ENCODE data around the gene IGDCC3. TPM values are rescaled to one million over a fixed set of nuclear protein-coding genes. Genes with fewer than 3 reads are reported as not detected.
"Not testable (repeated sequence)": the region's sequence is repeated elsewhere in the genome, so short reads cannot be mapped to it uniquely, and the experiment has no call there.

The IGDCC3 gene
- total RNA-seq, 1 experiment from 2014 or later, result 38.3 TPM

DNA sequence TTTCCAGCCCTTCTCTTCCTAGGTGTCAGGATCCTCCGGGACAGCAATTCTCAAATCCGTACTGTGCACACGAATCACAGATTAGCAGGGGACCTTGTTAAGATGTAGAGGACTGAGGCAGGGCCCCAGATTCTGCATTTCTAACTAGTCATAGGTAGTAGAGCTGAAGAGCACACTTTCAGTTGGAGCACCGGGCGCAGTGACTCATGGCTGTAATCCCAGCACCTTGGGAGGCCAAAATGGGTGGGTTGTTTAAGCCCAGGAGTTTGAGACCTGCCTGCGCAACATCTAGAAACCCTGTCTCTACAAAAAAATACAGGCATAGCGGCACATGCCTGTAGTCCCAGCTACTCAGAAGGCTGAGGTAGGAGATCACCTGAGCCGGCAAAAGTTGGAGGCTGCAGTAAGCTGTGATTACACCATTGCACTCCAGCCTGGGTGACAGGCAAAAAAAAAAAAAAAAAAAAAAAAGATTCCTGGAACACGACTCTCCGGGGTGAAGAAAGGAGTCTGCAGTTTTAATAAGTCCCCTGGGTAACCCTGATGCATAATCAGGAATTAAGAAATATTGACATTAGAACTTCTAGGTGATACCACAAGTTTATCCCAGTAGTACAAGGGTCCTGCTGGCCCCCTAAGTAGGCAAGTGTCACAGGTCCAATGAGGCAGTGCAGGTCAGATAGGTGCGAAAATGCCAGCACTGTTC lies 21.4 kb upstream of the IGDCC3 start:
- no peak for DNase-seq
- peaks cover 30% of the 10 kb centered on the region; the same call in 1 of the 2 replicates for H3K27me3 ChIP-seq (ENCODE audit: control insufficient read depth, insufficient read depth, low read length)
- H3K4me3 ChIP-seq (ENCODE audit: insufficient read depth, low read depth, low read length), result no peak overlapping the region
- no peaks in the 10 kb centered on the region for H3K36me3 ChIP-seq (replicated peaks; ENCODE audit: control insufficient read depth, insufficient read depth, low read length)

DNA sequence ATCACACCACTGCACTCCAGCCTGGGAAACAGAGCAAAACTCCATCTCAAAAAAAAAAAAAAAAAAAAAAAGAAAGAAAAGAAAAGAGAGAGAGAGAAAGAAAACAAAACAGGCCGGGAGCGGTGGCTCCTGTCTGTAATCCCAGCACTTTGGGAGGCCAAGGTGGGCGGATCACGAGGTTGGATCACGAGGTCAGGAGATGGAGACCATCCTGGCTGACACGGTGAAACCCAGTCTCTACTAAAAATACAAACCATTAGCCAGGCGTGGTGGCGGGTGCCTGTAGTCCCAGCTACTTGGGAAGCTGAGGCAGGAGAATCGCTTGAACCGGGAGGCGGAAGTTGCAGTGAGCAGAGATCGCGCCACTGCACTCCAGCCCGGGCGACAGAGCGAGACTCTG lies 20.7 kb upstream of the IGDCC3 start:
- not testable (repeated sequence) for H3K36me3 ChIP-seq (replicated peaks; ENCODE audit: control insufficient read depth, insufficient read depth, low read length); H3K4me3 ChIP-seq (ENCODE audit: insufficient read depth, low read depth, low read length); DNase-seq
- H3K27me3 ChIP-seq (ENCODE audit: control insufficient read depth, insufficient read depth, low read length), result peaks cover 30% of the 10 kb centered on the region; the same call in 1 of the 2 replicates

DNA sequence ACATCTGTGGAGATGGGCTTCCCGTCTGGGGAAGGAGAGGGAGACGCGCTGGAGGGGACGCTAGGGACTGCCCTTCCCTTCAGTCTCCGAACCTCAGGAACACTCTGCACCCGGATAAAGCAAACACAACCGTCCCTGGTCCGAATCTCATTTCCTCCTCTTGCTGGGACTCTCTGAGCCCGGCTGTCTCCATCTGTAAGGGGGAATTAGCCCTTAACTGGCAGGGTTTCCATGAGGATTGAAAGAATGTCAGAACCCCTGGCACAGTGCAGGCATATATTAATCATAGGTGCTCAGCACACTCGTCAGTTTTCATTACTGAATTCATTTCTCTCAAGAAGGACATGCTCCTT lies 19.1 kb upstream of the IGDCC3 start:
- H3K27me3 ChIP-seq (ENCODE audit: control insufficient read depth, insufficient read depth, low read length), result peaks cover 30% of the 10 kb centered on the region; the same call in 1 of the 2 replicates
- no peaks in the 10 kb centered on the region; the same call in 1 of the 2 replicates for H3K36me3 ChIP-seq (replicated peaks; ENCODE audit: control insufficient read depth, insufficient read depth, low read length)
- no peak for DNase-seq
- peak overlapping the region; percentile 26; the same call in 1 of the 2 replicates for H3K4me3 ChIP-seq (ENCODE audit: insufficient read depth, low read depth, low read length)

DNA sequence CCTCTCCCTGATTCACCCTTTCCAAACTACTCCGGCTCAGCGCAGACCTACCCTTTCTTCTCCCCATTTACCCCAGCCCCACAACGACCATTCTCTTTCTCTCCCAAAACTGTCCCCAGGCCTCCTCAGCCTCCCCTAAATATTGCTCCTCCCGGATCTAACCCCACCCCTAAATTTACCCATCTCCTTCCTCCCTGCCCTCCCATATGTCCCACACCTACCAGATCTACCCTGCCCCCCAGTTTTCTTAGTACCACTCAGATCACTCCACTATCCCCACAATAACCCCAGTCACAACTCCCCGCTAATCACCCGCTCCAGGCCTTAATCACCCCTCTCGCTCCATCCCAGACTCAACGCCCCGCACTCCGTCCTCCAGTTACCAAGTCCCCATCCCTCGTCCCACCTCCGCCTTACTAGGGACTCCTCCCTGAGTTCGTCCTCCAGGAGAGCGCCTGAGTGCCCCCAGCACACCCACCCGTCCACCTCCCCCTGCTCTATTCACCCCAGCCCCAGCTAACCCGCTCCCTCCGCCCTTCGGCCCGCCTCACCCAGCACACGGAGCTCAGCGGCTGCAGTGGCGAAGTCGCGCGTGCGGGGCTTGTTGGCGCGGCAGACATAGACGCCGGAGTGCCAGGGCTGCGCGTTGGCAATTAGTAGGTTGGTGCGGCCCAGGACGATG lies 18.6 kb upstream of the IGDCC3 start:
- Histone ChIP-seq H3K4me3 (ENCODE audit: insufficient read depth, low read depth, low read length) (peak overlapping the region; percentile 26; the same call in 1 of the 2 replicates), H3K27me3 (ENCODE audit: control insufficient read depth, insufficient read depth, low read length) (peaks cover 30% of the 10 kb centered on the region; the same call in 1 of the 2 replicates), H3K36me3 (replicated peaks; ENCODE audit: control insufficient read depth, insufficient read depth, low read length) (no peaks in the 10 kb centered on the region; the same call in 1 of the 2 replicates)
- peak; percentile 74 for DNase-seq

GRCh38 chr15:65395567-65396202 lies 17.9 kb upstream of the IGDCC3 start:
- H3K4me3 ChIP-seq (ENCODE audit: insufficient read depth, low read depth, low read length), result peak overlapping the region; percentile 20; the same call in 1 of the 2 replicates
- peak; percentile 79 for DNase-seq
- peaks cover 30% of the 10 kb centered on the region; the same call in 1 of the 2 replicates for H3K27me3 ChIP-seq (ENCODE audit: control insufficient read depth, insufficient read depth, low read length)
- no peaks in the 10 kb centered on the region; the same call in 1 of the 2 replicates for H3K36me3 ChIP-seq (replicated peaks; ENCODE audit: control insufficient read depth, insufficient read depth, low read length)

DNA sequence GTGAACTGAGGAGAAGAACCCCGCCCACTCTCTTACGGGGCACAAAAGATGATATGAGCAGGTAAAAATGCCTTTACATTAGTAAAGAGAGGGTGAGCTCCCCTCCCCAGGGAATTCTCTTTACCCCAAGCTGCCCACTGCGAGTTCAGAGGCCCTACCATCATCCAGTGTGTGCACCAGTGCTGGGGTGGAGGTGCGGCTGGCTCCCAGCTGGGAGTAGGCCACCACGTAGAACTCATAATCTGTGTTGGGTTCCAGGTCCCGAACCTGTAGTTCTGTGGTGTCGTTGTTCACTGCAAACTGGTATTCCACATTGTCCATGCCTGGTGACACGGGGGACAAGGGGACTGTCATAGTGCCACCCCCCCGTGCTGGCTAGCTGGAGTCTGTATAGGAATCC lies 17.1 kb upstream of the IGDCC3 start:
- no peak overlapping the region for H3K4me3 ChIP-seq (ENCODE audit: insufficient read depth, low read depth, low read length)
- H3K36me3 ChIP-seq (replicated peaks; ENCODE audit: control insufficient read depth, insufficient read depth, low read length), result no peaks in the 10 kb centered on the region; the same call in none of the 2 replicates
- H3K27me3 ChIP-seq (ENCODE audit: control insufficient read depth, insufficient read depth, low read length), result peaks cover 30% of the 10 kb centered on the region; the same call in 1 of the 2 replicates
- no peak for DNase-seq

- Histone ChIP-seq H3K27me3 (ENCODE audit: control insufficient read depth, insufficient read depth, low read length) (peaks cover 30% of the 10 kb centered on the region; the same call in 1 of the 2 replicates), H3K36me3 (replicated peaks; ENCODE audit: control insufficient read depth, insufficient read depth, low read length) (no peaks in the 10 kb centered on the region; the same call in none of the 2 replicates), H3K4me3 (ENCODE audit: insufficient read depth, low read depth, low read length) (no peak overlapping the region)
- DNase-seq, result no peak
These were observed 16.5 kb upstream of the IGDCC3 start for GRCh38 chr15:65394280-65394789.

- no peak for DNase-seq
- Histone ChIP-seq H3K27me3 (ENCODE audit: control insufficient read depth, insufficient read depth, low read length) (peaks cover 30% of the 10 kb centered on the region; the same call in 1 of the 2 replicates), H3K36me3 (replicated peaks; ENCODE audit: control insufficient read depth, insufficient read depth, low read length) (no peaks in the 10 kb centered on the region; the same call in none of the 2 replicates)
These were observed 15.8 kb upstream of the IGDCC3 start for GRCh38 chr15:65393557-65393956.

DNA sequence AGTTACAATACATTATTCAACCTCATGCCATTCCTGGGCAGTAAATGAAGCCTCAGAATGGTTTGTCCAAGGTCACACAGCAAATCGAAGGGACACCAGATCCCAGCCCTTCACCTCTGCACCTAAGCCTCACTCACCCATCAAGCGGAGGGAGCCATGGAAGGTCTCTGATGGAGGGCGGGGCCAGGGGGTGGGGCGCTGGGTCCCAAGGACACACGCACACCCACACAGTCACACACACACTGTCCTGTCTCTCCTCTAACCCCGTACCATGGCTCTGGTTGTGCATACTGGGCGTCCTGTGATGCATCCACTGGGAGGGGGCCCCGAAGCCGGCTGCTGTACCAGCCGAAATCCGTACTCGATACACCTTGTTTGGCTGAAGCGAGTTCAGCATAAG lies 15.3 kb upstream of the IGDCC3 start:
- H3K36me3 ChIP-seq (replicated peaks; ENCODE audit: control insufficient read depth, insufficient read depth, low read length), result no peaks in the 10 kb centered on the region; the same call in none of the 2 replicates
- DNase-seq, result peak; percentile 35
- no peak overlapping the region for H3K4me3 ChIP-seq (ENCODE audit: insufficient read depth, low read depth, low read length)
- H3K27me3 ChIP-seq (ENCODE audit: control insufficient read depth, insufficient read depth, low read length), result peaks cover 30% of the 10 kb centered on the region; the same call in 1 of the 2 replicates

More at GRCh38 chr15:65393557-65393956, 15.8 kb upstream of the IGDCC3 start:
- H3K4me3 ChIP-seq (ENCODE audit: insufficient read depth, low read depth, low read length), result no peak overlapping the region

DNA sequence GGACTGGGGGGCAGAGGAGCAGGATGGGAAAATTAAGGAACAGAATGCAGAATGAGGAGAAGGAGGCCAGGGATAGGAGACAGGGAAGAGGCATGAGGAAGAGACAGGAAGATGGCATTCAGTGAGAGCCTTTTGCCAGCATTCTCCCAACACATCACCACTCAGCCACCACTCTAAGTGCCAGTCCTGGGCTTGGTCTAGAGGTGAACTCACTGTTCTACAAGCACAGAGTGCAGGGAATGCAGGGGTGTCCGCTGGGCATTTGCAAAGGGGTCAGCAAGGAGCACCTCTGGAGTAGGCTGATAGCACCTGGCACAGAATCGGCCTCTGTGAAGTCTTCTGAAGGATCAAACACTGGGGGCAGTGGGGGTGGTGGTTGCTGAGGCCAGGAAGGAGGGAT lies 14.6 kb upstream of the IGDCC3 start:
- Histone ChIP-seq H3K27me3 (ENCODE audit: control insufficient read depth, insufficient read depth, low read length) (peaks cover 27% of the 10 kb centered on the region; the same call in 1 of the 2 replicates), H3K36me3 (replicated peaks; ENCODE audit: control insufficient read depth, insufficient read depth, low read length) (no peaks in the 10 kb centered on the region; the same call in none of the 2 replicates), H3K4me3 (ENCODE audit: insufficient read depth, low read depth, low read length) (no peak overlapping the region)
- DNase-seq, result peak; percentile 38

GRCh38 chr15:65391732-65392131 lies 13.9 kb upstream of the IGDCC3 start:
- Histone ChIP-seq H3K36me3 (replicated peaks; ENCODE audit: control insufficient read depth, insufficient read depth, low read length) (no peaks in the 10 kb centered on the region; the same call in none of the 2 replicates), H3K4me3 (ENCODE audit: insufficient read depth, low read depth, low read length) (no peak overlapping the region)

GRCh38 chr15:65390447-65390846 lies 12.6 kb upstream of the IGDCC3 start:
- no peaks in the 10 kb centered on the region; the same call in none of the 2 replicates for H3K36me3 ChIP-seq (replicated peaks; ENCODE audit: control insufficient read depth, insufficient read depth, low read length)
- H3K27me3 ChIP-seq (ENCODE audit: control insufficient read depth, insufficient read depth, low read length), result peaks cover 8% of the 10 kb centered on the region; the same call in 1 of the 2 replicates
- DNase-seq, result no peak
- H3K4me3 ChIP-seq (ENCODE audit: insufficient read depth, low read depth, low read length), result no peak overlapping the region

More at GRCh38 chr15:65391732-65392131, 13.9 kb upstream of the IGDCC3 start:
- DNase-seq, result no peak
- peaks cover 20% of the 10 kb centered on the region; the same call in 1 of the 2 replicates for H3K27me3 ChIP-seq (ENCODE audit: control insufficient read depth, insufficient read depth, low read length)

DNA sequence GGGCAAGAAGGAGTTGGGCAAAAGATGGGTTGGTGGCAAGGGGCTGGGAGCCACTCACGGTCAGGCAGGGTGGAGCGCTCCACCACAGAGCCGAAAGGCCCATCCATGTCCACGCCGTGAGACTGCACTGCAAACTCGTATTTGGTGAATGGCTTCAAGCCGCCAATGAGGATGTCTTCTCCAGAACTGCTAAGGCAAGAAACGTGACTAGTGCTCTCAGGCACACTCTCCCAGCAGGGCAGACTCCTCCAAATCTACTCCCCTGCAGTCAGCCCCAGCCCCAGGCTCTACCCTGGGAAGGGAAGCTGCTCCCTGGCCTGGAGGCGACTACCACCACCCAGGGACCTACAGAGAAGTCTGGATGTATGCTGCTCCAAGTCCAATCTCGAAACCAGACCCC lies 11.4 kb upstream of the IGDCC3 start:
- peak; percentile 48 for DNase-seq
- Histone ChIP-seq H3K27me3 (ENCODE audit: control insufficient read depth, insufficient read depth, low read length) (no peaks in the 10 kb centered on the region), H3K36me3 (replicated peaks; ENCODE audit: control insufficient read depth, insufficient read depth, low read length) (no peaks in the 10 kb centered on the region; the same call in none of the 2 replicates), H3K4me3 (ENCODE audit: insufficient read depth, low read depth, low read length) (no peak overlapping the region)

Measured in H7 (cell line).